ENCODE results near the gene RAB11FIP3.

The RAB11FIP3 gene

GRCh38 chr16:563072-563644 is 137.7 kb downstream of the RAB11FIP3 start:
- TF ChIP-seq CTCF (IDR thresholded peaks at IDR 0.05; ENCODE audit: insufficient read depth, missing control alignments) = no peak
- FAIRE-seq = no peak
- no peak for DNase-seq (ENCODE audit: insufficient read length, low spot score)

GRCh38 chr16:564690-565418 is 139.4 kb downstream of the RAB11FIP3 start:
- no peak for FAIRE-seq
- TF ChIP-seq CTCF (IDR thresholded peaks at IDR 0.05; ENCODE audit: insufficient read depth, missing control alignments) = no peak
- no peak for DNase-seq (ENCODE audit: insufficient read length, low spot score)

- no peak for TF ChIP-seq CTCF (IDR thresholded peaks at IDR 0.05; ENCODE audit: insufficient read depth, missing control alignments)
- FAIRE-seq (no peak), DNase-seq (ENCODE audit: insufficient read length, low spot score) (no peak)
Observed at GRCh38 chr16:565419-566330, 140.2 kb downstream of the RAB11FIP3 start.

- FAIRE-seq = no peak
- no peak for DNase-seq (ENCODE audit: insufficient read length, low spot score)
- no peak for TF ChIP-seq CTCF (IDR thresholded peaks at IDR 0.05; ENCODE audit: insufficient read depth, missing control alignments)
Observed at GRCh38 chr16:566475-567372, 141.3 kb downstream of the RAB11FIP3 start, which contains the start of gene NHLRC4. TSS of gene NHLRC4 (plus strand) at chr16:567005. CDS start at chr16:568048, 1,043 bp downstream.

GRCh38 chr16:567373-568256 is 142.2 kb downstream of the RAB11FIP3 start:
- no peak for TF ChIP-seq CTCF (IDR thresholded peaks at IDR 0.05; ENCODE audit: insufficient read depth, missing control alignments)
- DNase-seq (ENCODE audit: insufficient read length, low spot score) (no peak), FAIRE-seq (no peak)
